GM21825 (cell line): ENCODE data around the gene WDR88.
"Not testable (repeated sequence)": the region's sequence is repeated elsewhere in the genome, so short reads cannot be mapped to it uniquely, and the experiment has no call there.

Experiments used
- ATAC-seq: cut with Tn5 transposase; IDR thresholded peaks from one replicate; pipeline ENCODE4 v1.9.1; 2021; ENCODE audit warnings: mild to moderate bottlenecking, moderate library complexity; ENCODE audit not compliant: unreplicated experiment

The WDR88 gene

GRCh38 chr19:33126712-33127111, 5.2 kb upstream of the WDR88 start:
- ATAC-seq: not testable (repeated sequence)

GRCh38 chr19:33129901-33130300, 2.0 kb upstream of the WDR88 start:
- ATAC-seq: no peak

GRCh38 chr19:33130433-33130832, 1.5 kb upstream of the WDR88 start:
- no peak for ATAC-seq

- no peak for ATAC-seq
Observed at GRCh38 chr19:33132425-33132824, 511 bp downstream of the WDR88 start.

- no peak for ATAC-seq
Observed at GRCh38 chr19:33133438-33134031, 1.6 kb downstream of the WDR88 start.

GRCh38 chr19:33134571-33135041, 2.7 kb downstream of the WDR88 start:
- no peak for ATAC-seq

GRCh38 chr19:33139165-33139564, 7.3 kb downstream of the WDR88 start:
- no peak for ATAC-seq

GRCh38 chr19:33143897-33144405, 12.0 kb downstream of the WDR88 start:
- no peak for ATAC-seq

GRCh38 chr19:33146209-33146608, 14.3 kb downstream of the WDR88 start:
- ATAC-seq: no peak

- no peak for ATAC-seq
Observed at GRCh38 chr19:33147538-33147937, 15.6 kb downstream of the WDR88 start.

- no peak for ATAC-seq
Observed at GRCh38 chr19:33150852-33151518, 19.1 kb downstream of the WDR88 start.

GRCh38 chr19:33152176-33152575, 20.3 kb downstream of the WDR88 start:
- ATAC-seq: no peak

GRCh38 chr19:33152625-33153024, 20.7 kb downstream of the WDR88 start:
- ATAC-seq: not testable (repeated sequence)

- ATAC-seq: not testable (repeated sequence)
Observed at GRCh38 chr19:33154313-33154712, 22.4 kb downstream of the WDR88 start.

GRCh38 chr19:33156334-33156733, 24.4 kb downstream of the WDR88 start:
- ATAC-seq: no peak

GRCh38 chr19:33157906-33158305, 26.0 kb downstream of the WDR88 start:
- no peak for ATAC-seq

GRCh38 chr19:33158365-33158764, 26.5 kb downstream of the WDR88 start:
- ATAC-seq: no peak

GRCh38 chr19:33159149-33159548, 27.2 kb downstream of the WDR88 start:
- no peak for ATAC-seq

- ATAC-seq: no peak
Observed at GRCh38 chr19:33159893-33160292, 28.0 kb downstream of the WDR88 start.

GRCh38 chr19:33161201-33161600, 29.3 kb downstream of the WDR88 start:
- ATAC-seq: no peak

- no peak for ATAC-seq
Observed at GRCh38 chr19:33163481-33163880, 31.6 kb downstream of the WDR88 start.

GRCh38 chr19:33166037-33166436, 34.1 kb downstream of the WDR88 start:
- ATAC-seq: not testable (repeated sequence)
